ENCODE measurements around the gene ITPRID2. TPM values are rescaled to one million over a fixed set of nuclear protein-coding genes. Genes with fewer than 3 reads are reported as not detected.

ITPRID2 gene
- total and polyA plus RNA-seq, 2 of the 8 experiments (the other 6 are each of a cell fraction or from before 2014, with no cell fraction given): 1.9 to 12.6 TPM

GRCh38 chr2:181849601-181850000 lies 41.9 kb upstream of the ITPRID2 start:
- H3K27ac ChIP-seq (ENCODE audit: low read depth, low read length): no peak overlapping the region
- H3K4me1 ChIP-seq (replicated peaks in 1 of 4; ENCODE audit: control insufficient read depth in 3 of 4, insufficient read depth in 4 of 4, low read length in 3 of 4): peaks cover 0 to 9% (median 2%) of the 10 kb centered on the region in 4 experiments; a peak in 2 of 7 replicates
- no peak overlapping the region for H3K14ac ChIP-seq (ENCODE audit: insufficient read length)
- DNase-seq (ENCODE audit: low read depth in 1 of 2, low spot score in 2 of 2): no peak
- no peak overlapping the region for H2BK120ac ChIP-seq (replicated peaks; ENCODE audit: low read depth, low read length)
- POLR2A ChIA-PET (ENCODE audit: partially characterized antibody): no interaction called here
- no peak overlapping the region for H4K5ac ChIP-seq (ENCODE audit: insufficient read length, low read depth, low read length)
- 93% methylated on average over 1 of the region's 1 CpG; no CpG with 5 or more reads in 1 of the 2 experiments for WGBS, 2 experiments (ENCODE audit: extremely low coverage in 1 of 2, insufficient coverage in 1 of 2, insufficient read length in 1 of 2, insufficient replicate concordance in 2 of 2, low coverage in 1 of 2, low lambda C conversion rate in 2 of 2, missing lambda C conversion rate in 1 of 2)
- no peak overlapping the region for H4K8ac ChIP-seq (ENCODE audit: extremely low read depth, insufficient read depth, low read length)
- H4K91ac ChIP-seq (replicated peaks; ENCODE audit: insufficient read length, low read length): no peak overlapping the region
- H2BK15ac ChIP-seq (ENCODE audit: low read length): no peak overlapping the region
- no peaks in the 10 kb centered on the region for H3K79me1 ChIP-seq (ENCODE audit: low read depth, low read length)
- H3K4me3 ChIP-seq (ENCODE audit: extremely low read depth in 1 of 4, insufficient read depth in 2 of 4, low read depth in 3 of 4, low read length in 4 of 4): no peak overlapping the region
- no peak overlapping the region; the same call in 1 of the 2 replicates for H2AFZ ChIP-seq (ENCODE audit: low read length)
- H2AK5ac ChIP-seq (ENCODE audit: low read depth, low read length): no peak overlapping the region
- H2BK12ac ChIP-seq (ENCODE audit: low read depth, low read length): no peak overlapping the region
- H3K4ac ChIP-seq (replicated peaks; ENCODE audit: insufficient read length, low read depth, low read length): no peak overlapping the region
- no peaks in the 10 kb centered on the region for H3K27me3 ChIP-seq (replicated peaks in 1 of 4; ENCODE audit: control insufficient read depth in 3 of 4, extremely low read depth in 1 of 4, insufficient read depth in 3 of 4, low read length in 3 of 4)
- no peaks in the 10 kb centered on the region for H4K20me1 ChIP-seq (replicated peaks in 1 of 2; ENCODE audit: control insufficient read depth in 1 of 2, insufficient read depth in 2 of 2, low read length in 2 of 2)
- no peaks in the 10 kb centered on the region for H3K23me2 ChIP-seq (ENCODE audit: low read depth, low read length)
- no peaks in the 10 kb centered on the region for H3K9me3 ChIP-seq (ENCODE audit: insufficient read depth in 2 of 2, low read depth in 1 of 2, low read length in 1 of 2)
- no peak overlapping the region for H3K23ac ChIP-seq (ENCODE audit: insufficient read length)
- no peak overlapping the region for H3K9ac ChIP-seq (replicated peaks in 1 of 4; ENCODE audit: extremely low read depth in 1 of 4, low read depth in 3 of 4, low read length in 3 of 4)
- no peaks in the 10 kb centered on the region for H3K79me2 ChIP-seq (ENCODE audit: control insufficient read depth in 1 of 2, insufficient read depth in 2 of 2, low read length in 2 of 2)
- CTCF ChIA-PET (ENCODE audit: partially characterized antibody): interaction anchor here (0.7 to 1.3 kb wide), 3 partner anchors 50 to 215 kb away, joined by 3 to 4 read pairs (median 3); no protein-coding TSS in a partner anchor
- H2BK20ac ChIP-seq (ENCODE audit: low read length): no peak overlapping the region
- no peak overlapping the region for H2BK5ac ChIP-seq (ENCODE audit: low read depth, low read length)
- H3K36me3 ChIP-seq (ENCODE audit: control insufficient read depth in 2 of 4, insufficient read depth in 4 of 4, low read length in 3 of 4): no peaks in the 10 kb centered on the region
- no peak for FAIRE-seq
- H3K4me2 ChIP-seq (ENCODE audit: insufficient read depth in 1 of 2, low read depth in 2 of 2, low read length in 2 of 2): no peak overlapping the region
- H3K56ac ChIP-seq (replicated peaks; ENCODE audit: insufficient read length, low read depth, low read length): no peak overlapping the region
- H3K18ac ChIP-seq (ENCODE audit: extremely low read depth, low read length): no peak overlapping the region

Data from H1 (cell line).